GM12873 (cell line): ENCODE data around the gene SPATA13.

Experiments used
- CTCF ChIP-seq: IDR thresholded peaks from 2 replicates; pipeline ENCODE4 v1.5.1; 2012; ENCODE audit warnings: low read depth, mild to moderate bottlenecking, moderate library complexity, low read length, control low read depth; ENCODE audit not compliant: insufficient read depth; ENCODE audit errors: missing control alignments

The SPATA13 gene

GRCh38 chr13:24168979-24169378 lies 8.5 kb downstream of the SPATA13 start:
- no peak for TF ChIP-seq CTCF

DNA sequence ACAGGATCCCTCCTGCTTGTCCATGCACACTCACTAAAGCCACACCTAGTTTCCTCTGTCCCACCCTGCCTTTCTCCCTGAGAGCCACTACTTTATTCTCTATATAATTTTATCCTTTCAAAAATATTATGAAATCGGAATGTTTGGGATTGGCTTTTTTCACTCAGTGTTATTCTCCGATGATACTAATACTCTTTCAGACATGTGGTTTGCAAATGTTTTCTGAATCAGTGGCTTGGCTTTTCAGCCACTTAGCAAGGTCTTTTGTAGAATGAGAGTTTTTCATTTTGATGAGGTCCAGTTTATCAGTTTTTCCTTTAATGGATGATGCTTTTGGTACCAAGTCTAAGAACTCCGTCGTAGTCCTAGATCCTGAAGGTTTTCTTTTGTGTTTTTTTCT lies 11.6 kb downstream of the SPATA13 start:
- TF ChIP-seq CTCF: no peak

GRCh38 chr13:24173795-24174194 lies 13.3 kb downstream of the SPATA13 start:
- no peak for TF ChIP-seq CTCF

DNA sequence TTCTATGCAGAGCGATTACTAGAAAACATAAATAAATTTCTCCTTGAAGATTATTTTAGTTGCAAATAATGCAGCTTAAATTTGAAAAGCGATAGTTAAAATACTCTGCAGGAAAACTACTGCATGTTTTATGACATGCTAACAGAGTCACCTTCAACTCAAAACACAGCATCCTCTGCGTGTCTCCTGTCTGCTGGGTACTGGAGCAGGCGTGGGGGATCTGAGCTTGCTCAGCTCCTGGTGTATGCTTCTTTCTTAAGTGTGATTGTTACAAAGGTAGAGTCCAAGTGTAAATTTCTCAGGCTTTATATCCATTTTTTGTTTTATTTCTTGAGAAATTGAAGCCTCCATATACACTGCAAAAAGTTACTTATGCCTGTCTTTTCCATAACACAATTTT lies 15.3 kb downstream of the SPATA13 start:
- TF ChIP-seq CTCF: no peak

- no peak for TF ChIP-seq CTCF
Measured at GRCh38 chr13:24176351-24177101, 16.0 kb downstream of the SPATA13 start.

DNA sequence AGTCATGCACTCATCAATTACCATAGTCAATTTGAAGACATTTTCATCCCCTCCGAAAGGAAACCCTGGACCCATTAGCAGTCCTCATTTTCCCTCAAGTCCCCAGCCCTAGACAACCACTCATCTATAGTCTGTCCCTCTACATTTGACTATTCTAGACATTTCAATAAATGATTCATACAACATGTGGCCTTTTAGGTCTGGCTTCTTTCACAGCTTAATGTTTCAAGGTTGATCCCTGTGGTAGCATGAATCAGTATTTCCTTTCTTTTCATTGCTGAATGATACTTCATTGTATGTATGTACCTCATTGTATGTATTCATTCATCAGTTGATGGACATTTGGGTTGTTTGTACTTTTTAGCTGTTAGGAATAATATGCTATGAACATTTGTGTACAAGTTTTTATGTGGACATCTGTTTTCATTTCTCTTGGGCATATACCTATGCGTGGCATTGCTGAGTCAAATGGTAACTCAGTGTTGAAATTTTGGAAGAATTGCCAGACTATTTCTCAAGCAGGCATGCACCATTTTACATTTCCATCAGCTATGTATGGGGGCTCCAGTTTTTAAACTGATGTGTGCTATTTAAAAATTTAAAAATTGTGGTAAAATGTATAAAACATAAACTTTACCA lies 18.4 kb downstream of the SPATA13 start:
- no peak for TF ChIP-seq CTCF

- no peak for TF ChIP-seq CTCF
Measured at GRCh38 chr13:24179486-24179850, 18.9 kb downstream of the SPATA13 start.
